SKM-1 treated with dmso at 0.1 percent for 144 hours (cell line): ENCODE results near the gene P2RY8.
"Not testable (repeated sequence)": the region's sequence is repeated elsewhere in the genome, so short reads cannot be mapped to it uniquely, and the experiment has no call there.

Source experiments
- DNase-seq: peaks from one replicate; lab custom pipeline; 2025; ENCODE audit not compliant: unreplicated experiment; lab: John Stamatoyannopoulos, UW

P2RY8 gene

DNA sequence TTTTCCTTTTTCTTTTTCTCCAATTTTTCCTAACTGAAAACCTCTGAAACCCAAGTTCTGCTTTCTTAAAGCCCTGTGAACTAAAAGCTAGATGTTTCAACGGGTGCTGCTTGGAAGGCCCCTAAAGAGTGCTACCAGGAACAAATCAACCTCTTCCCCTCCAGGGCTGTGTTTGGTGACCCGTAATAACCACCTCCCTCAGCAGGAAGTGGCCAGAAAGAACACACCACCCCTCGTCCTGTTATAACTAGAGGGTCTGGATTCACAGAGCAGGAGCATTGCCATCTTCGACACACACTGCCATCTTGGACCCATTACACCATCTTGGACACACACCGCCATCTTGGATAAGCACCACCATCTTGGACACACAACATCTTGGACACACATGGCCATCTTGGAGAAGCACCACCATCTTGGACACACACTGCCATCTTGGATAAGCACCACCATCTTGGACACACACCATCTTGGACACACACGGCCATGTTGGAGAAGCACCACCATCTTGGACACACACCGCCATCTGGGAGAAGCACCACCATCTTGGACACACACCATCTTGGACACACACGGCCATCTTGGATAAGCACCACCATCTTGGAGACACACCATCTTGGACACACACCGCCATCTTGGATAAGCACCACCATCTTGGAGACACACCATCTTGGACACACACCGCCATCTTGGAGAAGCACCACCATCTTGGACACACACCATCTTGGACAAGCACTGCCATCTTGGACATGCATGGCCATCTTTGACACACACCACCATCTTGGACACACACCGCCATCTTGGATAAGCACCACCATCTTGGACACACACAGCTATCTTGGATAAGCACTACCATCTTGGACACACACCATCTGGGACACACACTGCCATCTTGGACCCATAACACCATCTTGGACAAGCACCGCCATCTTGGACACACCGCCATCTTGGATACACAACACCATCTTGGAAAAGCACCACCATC lies 89.7 kb downstream of the P2RY8 start:
- DNase-seq = not testable (repeated sequence)

DNA sequence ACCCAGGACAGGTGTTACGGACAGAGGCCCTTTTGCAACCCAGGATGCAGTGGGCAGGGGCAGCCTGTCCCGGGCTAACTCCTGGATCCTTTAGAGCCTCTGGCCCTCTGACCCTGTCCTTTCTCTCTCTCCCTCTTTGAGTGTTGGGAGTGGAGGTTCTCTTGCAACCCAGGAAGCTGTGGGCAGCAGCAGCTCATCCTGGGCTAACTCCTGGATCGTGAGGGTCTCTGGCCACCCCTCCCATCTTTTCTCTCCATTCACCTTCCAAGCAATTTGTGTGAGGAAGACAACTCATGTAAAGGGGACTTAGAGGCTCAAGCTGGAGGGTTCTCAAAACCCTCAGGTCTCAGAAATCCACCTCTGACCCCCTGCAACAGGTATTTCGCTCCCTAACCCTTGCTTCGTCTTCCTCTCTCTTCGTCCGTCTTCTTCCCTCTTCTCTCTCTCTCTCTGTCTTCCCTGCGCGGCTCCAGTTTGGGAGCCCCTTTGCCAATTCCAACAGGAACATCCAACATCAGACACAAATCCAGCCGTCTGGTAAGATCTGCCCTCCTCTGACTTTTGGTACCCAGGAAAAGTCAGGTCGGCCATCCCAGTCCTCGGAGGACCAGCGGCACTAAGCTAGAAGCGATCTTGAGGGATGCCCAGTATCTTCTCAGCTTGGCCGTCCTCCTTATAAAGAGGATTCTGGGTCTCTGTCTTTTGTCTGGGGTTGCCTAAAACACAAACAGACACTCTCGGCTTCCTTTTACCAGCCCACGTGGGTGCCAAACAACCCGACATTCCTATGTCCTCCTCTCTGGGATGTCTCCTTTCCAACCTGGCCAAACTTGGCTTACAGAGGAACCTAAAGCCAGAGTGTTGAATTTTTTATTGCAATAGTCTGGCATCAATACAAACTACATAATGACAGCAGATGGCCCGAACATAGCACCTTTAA lies 92.2 kb downstream of the P2RY8 start:
- no peak for DNase-seq

GRCh38 chrX:1443496-1444075 lies 93.4 kb downstream of the P2RY8 start:
- no peak for DNase-seq

DNA sequence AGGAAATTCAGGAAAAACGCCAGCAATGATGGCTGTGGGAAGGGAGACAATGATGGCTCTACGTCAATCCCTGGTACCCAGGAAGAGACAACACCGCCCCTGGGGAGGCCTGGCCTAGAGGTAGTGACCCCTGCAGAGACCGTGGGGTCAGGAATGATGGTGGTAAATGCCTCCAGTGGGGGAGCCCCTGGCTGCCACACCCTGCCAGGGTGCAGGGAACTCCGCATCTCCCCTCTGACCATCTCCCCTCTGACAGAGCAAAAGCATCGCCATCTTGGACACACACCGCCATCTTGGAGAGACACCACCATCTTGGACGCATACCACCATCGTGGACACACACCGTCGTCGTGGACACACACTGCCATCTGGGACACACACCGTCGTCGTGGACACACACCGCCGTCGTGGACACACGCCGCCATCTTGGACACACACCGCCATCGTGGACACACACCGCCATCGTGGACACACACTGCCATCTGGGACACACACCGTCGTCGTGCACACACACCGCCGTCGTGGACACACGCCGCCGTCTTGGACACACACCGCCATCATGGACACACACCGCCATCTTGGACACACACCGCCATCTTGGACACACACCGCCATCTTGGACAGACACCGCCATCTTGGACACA lies 94.1 kb downstream of the P2RY8 start:
- no peak for DNase-seq

GRCh38 chrX:1442016-1442665 lies 94.8 kb downstream of the P2RY8 start:
- no peak for DNase-seq

- DNase-seq = no peak
These were observed 96.5 kb downstream of the P2RY8 start for GRCh38 chrX:1440506-1440905.

GRCh38 chrX:1435241-1435895 lies 101.6 kb downstream of the P2RY8 start:
- no peak for DNase-seq

DNA sequence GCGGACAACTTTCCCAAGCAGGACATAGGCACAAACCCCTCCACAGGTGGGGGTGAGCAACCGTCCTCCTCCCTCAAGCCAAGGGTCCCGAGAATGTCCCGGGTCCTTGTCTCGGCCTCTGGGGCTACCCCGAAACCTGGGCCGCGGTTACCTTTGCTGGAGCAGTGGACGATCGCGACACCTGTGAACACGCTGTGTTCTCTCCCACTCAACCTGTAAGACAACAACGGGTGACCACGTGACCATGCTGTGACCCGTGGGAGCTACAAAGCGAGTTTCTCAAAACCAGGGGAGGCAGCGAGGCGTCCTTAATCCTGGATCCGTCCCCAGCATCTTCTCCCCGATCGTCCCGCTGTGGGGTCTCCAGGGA lies 102.1 kb downstream of the P2RY8 start:
- no peak for DNase-seq

GRCh38 chrX:1433646-1434357 lies 103.2 kb downstream of the P2RY8 start:
- no peak for DNase-seq

GRCh38 chrX:1430451-1430850 lies 106.5 kb downstream of the P2RY8 start:
- DNase-seq = no peak

DNA sequence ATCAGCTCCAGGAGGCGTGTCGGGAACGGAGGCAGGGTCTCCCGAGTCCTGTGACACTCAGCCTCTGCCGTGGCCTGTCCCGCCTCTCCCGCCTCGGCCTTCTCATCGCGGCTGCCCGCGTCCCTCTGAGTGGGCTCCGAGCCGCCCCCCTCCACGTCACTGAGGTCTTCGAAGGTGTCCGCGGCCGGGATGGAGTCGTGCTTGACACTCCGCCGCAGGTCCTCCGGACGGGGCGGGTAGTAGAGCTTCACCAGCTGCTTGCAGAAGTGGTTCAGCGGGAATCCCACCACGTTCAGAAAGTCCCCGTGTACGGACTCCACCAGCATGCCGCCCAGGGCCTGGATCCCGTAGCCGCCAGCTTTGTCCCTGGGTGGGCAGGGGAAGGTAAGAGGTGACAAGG lies 109.2 kb downstream of the P2RY8 start:
- DNase-seq = no peak

- not testable (repeated sequence) for DNase-seq
These were observed 110.7 kb downstream of the P2RY8 start for GRCh38 chrX:1426321-1426720.

GRCh38 chrX:1425381-1425780 lies 111.6 kb downstream of the P2RY8 start:
- DNase-seq = no peak

DNA sequence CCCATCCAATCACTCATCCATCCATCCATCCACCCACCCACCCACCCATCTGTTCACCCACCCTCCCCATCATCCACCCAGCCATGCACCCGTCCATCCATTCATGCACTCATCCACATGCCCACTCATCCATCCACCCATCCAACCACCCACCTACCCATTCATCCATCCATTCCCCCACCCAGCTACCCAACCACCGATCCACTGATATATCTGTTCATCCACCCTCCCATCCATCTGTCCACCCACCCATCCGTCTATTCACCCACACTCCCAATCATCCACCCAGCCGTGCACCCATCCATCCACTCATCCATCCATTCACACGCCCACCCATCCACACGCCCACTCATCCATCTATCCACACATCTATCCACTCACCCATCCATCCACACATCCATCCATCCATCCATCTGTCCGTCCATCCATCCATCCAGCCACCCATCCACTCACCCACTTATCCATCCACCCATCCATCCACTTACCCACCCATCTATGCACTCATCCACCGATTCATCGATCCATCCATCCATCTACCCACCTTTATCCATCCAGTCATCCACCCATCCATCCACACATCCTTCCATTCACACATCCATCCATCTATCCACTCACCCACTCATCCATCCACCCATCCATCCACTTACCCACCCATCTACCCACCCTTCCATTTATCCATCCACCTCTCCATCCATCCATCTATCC lies 112.7 kb downstream of the P2RY8 start:
- no peak for DNase-seq

DNA sequence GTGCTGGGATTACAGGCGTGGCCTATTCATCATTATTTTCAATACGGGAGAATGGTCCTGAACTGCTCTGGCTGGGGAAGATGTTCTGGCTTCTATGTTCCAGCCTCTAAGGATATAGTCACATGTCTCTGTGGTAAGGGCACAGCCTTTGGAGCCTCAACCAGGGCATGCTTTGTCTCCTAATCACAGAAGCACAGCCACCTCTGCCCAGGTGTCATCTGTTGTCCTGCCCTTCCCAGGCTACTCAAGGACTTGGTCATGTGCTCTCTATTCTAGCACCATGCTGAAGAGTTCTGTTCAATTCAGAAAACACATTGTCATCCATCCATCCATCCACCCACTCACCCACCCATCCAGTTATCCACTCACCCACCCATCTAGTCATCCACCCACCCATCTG lies 113.8 kb downstream of the P2RY8 start:
- DNase-seq = no peak

DNA sequence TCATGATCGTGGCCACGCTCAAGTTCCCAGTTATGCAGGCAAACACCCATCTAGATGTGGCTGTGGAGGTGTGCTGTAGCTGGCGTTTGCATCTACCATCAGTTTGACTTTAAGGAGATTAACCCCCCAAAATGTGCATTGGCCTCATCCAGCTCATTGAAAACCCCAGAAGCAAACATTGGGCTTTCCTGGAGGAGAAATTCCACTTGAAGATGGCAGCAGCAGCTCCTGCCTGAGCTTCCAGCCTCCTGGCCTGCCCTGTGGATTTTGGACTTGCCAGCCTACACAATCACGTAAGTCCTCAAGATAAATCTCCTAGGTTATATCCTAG lies 114.9 kb downstream of the P2RY8 start:
- no peak for DNase-seq

DNA sequence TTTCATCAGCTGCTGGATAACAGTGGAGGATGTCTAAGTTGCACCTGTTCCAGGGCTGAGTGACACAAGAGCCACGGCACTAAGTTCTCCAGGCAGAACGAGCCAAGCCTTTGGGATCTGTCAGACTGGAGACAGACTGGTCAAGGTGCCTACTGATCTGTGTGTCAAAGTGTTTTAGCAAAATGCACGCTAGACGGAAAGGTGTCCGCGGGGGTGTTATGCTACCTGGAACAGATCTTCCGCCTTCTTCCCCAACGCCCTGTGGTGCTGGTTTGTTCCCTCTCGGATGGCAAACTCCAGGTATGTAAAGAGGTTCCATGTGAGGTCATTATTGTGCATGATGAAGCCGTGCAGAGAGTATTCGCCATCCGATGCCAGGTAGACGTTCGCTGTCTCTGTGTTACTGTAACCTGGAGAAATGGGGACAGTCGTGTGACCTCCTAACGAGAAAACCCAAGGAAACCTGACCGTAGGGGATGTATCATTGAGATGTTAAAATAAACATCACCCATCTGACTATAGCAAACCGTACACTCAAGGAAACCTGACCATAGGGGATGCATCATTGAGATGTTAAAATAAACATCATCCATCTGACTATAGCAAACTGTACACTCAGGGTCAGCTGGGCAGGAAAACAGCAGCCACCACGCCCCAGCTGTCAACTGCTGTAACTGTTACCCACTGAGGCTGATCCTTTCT lies 115.4 kb downstream of the P2RY8 start:
- no peak for DNase-seq

GRCh38 chrX:1420371-1420770 lies 116.6 kb downstream of the P2RY8 start:
- no peak for DNase-seq
